NT2/D1 (cell line): ENCODE results near the gene INSR.

Experiments used
- SUZ12 ChIP-seq: IDR thresholded peaks from 2 replicates; pipeline ENCODE4 v1.6.1; 2011; ENCODE audit not compliant: insufficient read length, insufficient read depth; ENCODE audit errors: extremely low read depth
- YY1 ChIP-seq: IDR thresholded peaks from 2 replicates; pipeline ENCODE4 v1.6.1; 2011; ENCODE audit not compliant: insufficient read length, insufficient read depth
- ZNF274 ChIP-seq: IDR thresholded peaks from 2 replicates; pipeline ENCODE4 v1.6.1; 2011; ENCODE audit warnings: mild to moderate bottlenecking, low read depth, low read length

DNA sequence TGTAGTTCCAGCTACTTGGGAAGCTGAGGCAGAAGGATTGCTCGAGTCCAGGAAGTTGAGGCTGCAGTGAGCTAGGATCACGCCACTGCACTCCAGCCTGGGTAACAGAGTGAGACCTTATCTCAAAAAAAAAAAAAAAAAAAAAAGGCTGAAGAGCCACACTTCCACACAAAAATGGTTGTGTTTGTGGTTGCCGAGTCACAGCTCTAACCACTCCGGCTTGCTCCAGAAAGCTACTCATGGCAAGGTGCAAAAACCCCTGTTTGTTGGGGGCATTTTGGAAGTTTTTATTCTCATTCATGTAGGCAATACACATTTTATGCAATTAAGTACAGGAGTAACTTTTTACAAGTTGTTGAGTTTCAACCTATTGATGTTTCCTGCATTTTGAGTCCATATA is 93.5 kb downstream of the INSR start:
- TF ChIP-seq ZNF274 (no peak), YY1 (no peak), SUZ12 (no peak)
